H1 (cell line): Measurements from ENCODE around the gene PPY. TPM values are rescaled to one million over a fixed set of nuclear protein-coding genes. Genes with fewer than 3 reads are reported as not detected.

Experiments used
- CTCF ChIA-PET: fragments of 300-600 bp; sonication (Branson Sonifier 250); formaldehyde crosslinking; loops from one replicate; lab custom pipeline; 2021; ENCODE audit not compliant: partially characterized antibody; lab: Charles Lee
- POLR2A ChIA-PET: fragments of 300-600 bp; sonication (Branson Sonifier 250); formaldehyde crosslinking; loops from one replicate; lab custom pipeline; 2021; ENCODE audit warnings: inconsistent platforms; ENCODE audit not compliant: partially characterized antibody; lab: Charles Lee
- DNase-seq, 2 experiments: peaks; one replicate each; pipeline versions ENCODE4 v3.0.0 to v3.0.0-alpha.2; 2010 to 2022; ENCODE audit warnings: low spot score in 2 of 2, low read depth in 1 of 2, mixed read lengths in 1 of 2
- FAIRE-seq: peaks from 2 replicates; lab custom pipeline; 2011; peaks lifted over from hg19 to GRCh38; lab: Jason Lieb, UNC
- H2AFZ ChIP-seq: 2 replicates; pipeline ENCODE4 v1.8.1; 2012; ENCODE audit warnings: low read length, inconsistent platforms
- H2AK5ac ChIP-seq: 2 replicates; pipeline ENCODE4 v1.6.1; 2013; ENCODE audit warnings: low read depth, low read length
- H2BK120ac ChIP-seq: replicated peaks from 2 replicates; pipeline ENCODE3; 2013; ENCODE audit warnings: low read depth, low read length, inconsistent platforms
- H2BK12ac ChIP-seq: 2 replicates; pipeline ENCODE4 v1.6.1; 2013; ENCODE audit warnings: low read depth, low read length
- H2BK15ac ChIP-seq: 2 replicates; pipeline ENCODE4 v1.6.1; 2013; ENCODE audit warnings: low read length
- H2BK20ac ChIP-seq: 2 replicates; pipeline ENCODE4 v1.6.1; 2013; ENCODE audit warnings: low read length
- H2BK5ac ChIP-seq: 2 replicates; pipeline ENCODE4 v1.6.1; 2013; ENCODE audit warnings: low read depth, low read length
- H3K14ac ChIP-seq: 2 replicates; pipeline ENCODE4 v1.6.1; 2013; ENCODE audit warnings: inconsistent platforms; ENCODE audit not compliant: insufficient read length
- H3K18ac ChIP-seq: 2 replicates; pipeline ENCODE4 v1.6.1; 2013; ENCODE audit warnings: low read length; ENCODE audit errors: extremely low read depth
- H3K23ac ChIP-seq: 2 replicates; pipeline ENCODE4 v1.6.1; 2013; ENCODE audit warnings: inconsistent platforms; ENCODE audit not compliant: insufficient read length
- H3K23me2 ChIP-seq: 2 replicates; pipeline ENCODE4 v1.6.1; 2013; ENCODE audit warnings: low read depth, low read length
- H3K27ac ChIP-seq: 2 replicates; pipeline ENCODE4 v1.6.1; 2011; ENCODE audit warnings: low read depth, low read length, inconsistent platforms
- H3K27me3 ChIP-seq, 4 experiments: replicated peaks in 1 of 4; 1 replicate in 1 of 4; 2 replicates in 3 of 4; pipeline versions ENCODE4 v1.6.1 to v1.8.1; 2011 to 2013; ENCODE audit warnings: low read length in 3 of 4, mild to moderate bottlenecking in 3 of 4, inconsistent platforms in 2 of 4, mixed read lengths in 2 of 4, moderate library complexity in 1 of 4; ENCODE audit not compliant: control insufficient read depth in 3 of 4, insufficient read depth in 3 of 4; ENCODE audit errors: extremely low read depth in 1 of 4
- H3K36me3 ChIP-seq, 4 experiments: 2 replicates each; pipeline versions ENCODE4 v1.6.1 to v1.8.1; 2011 to 2013; ENCODE audit warnings: mild to moderate bottlenecking in 4 of 4, low read length in 3 of 4, moderate library complexity in 2 of 4, control low read depth in 1 of 4, inconsistent platforms in 1 of 4; ENCODE audit not compliant: insufficient read depth in 4 of 4, control insufficient read depth in 2 of 4
- H3K4ac ChIP-seq: replicated peaks from 2 replicates; pipeline ENCODE3; 2013; ENCODE audit warnings: low read length, low read depth, mixed read lengths, inconsistent platforms; ENCODE audit not compliant: insufficient read length
- H3K4me1 ChIP-seq, 4 experiments: replicated peaks in 1 of 4; 1 replicate in 1 of 4; 2 replicates in 3 of 4; pipeline versions ENCODE4 v1.6.1 to v1.8.1; 2011 to 2013; ENCODE audit warnings: low read length in 3 of 4, inconsistent platforms in 2 of 4, mixed read lengths in 1 of 4; ENCODE audit not compliant: insufficient read depth in 4 of 4, control insufficient read depth in 3 of 4
- H3K4me2 ChIP-seq, 2 experiments: 2 replicates each; pipeline versions ENCODE4 v1.6.1 to v1.8.1; 2011 to 2013; ENCODE audit warnings: low read depth in 2 of 2, low read length in 2 of 2, control low read depth in 1 of 2, inconsistent platforms in 1 of 2, mild to moderate bottlenecking in 1 of 2; ENCODE audit not compliant: insufficient read depth in 1 of 2
- H3K4me3 ChIP-seq, 4 experiments: fragments of 200-600, 300-600 bp in 1 of 4; sonication (generic), shearing (Covaris generic), sonication (Bioruptor Twin) in 1 of 4; 2 replicates each; pipeline versions ENCODE4 v1.5.1 to v1.8.1; 2011 to 2016; ENCODE audit warnings: low read length in 4 of 4, low read depth in 3 of 4, control low read depth in 2 of 4, inconsistent platforms in 2 of 4, mild to moderate bottlenecking in 2 of 4, mixed read lengths in 1 of 4, moderate library complexity in 1 of 4; ENCODE audit not compliant: insufficient read depth in 2 of 4; ENCODE audit errors: extremely low read depth in 1 of 4
- H3K56ac ChIP-seq: replicated peaks from 2 replicates; pipeline ENCODE3; 2013; ENCODE audit warnings: low read depth, mild to moderate bottlenecking, mixed read lengths, low read length, inconsistent platforms; ENCODE audit not compliant: insufficient read length
- H3K79me1 ChIP-seq: 2 replicates; pipeline ENCODE4 v1.6.1; 2013; ENCODE audit warnings: low read depth, low read length, control low read depth
- H3K79me2 ChIP-seq, 2 experiments: 2 replicates each; pipeline versions ENCODE4 v1.6.1 to v1.8.1; 2012 to 2013; ENCODE audit warnings: low read length in 2 of 2, mild to moderate bottlenecking in 2 of 2, inconsistent platforms in 1 of 2; ENCODE audit not compliant: insufficient read depth in 2 of 2, control insufficient read depth in 1 of 2
- H3K9ac ChIP-seq, 4 experiments: replicated peaks in 1 of 4; 1 replicate in 1 of 4; 2 replicates in 3 of 4; pipeline versions ENCODE4 v1.6.1 to v1.8.1; 2011 to 2013; ENCODE audit warnings: low read depth in 3 of 4, low read length in 3 of 4, control low read depth in 2 of 4, mild to moderate bottlenecking in 2 of 4, moderate library complexity in 2 of 4, inconsistent platforms in 1 of 4; ENCODE audit errors: extremely low read depth in 1 of 4
- H3K9me3 ChIP-seq, 2 experiments: 2 replicates each; pipeline versions ENCODE4 v1.6.1 to v1.8.1; 2012 to 2013; ENCODE audit warnings: mild to moderate bottlenecking in 2 of 2, moderate library complexity in 2 of 2, control low read depth in 1 of 2, inconsistent platforms in 1 of 2, low read depth in 1 of 2, low read length in 1 of 2, mixed read lengths in 1 of 2; ENCODE audit not compliant: insufficient read depth in 2 of 2
- H4K20me1 ChIP-seq, 2 experiments: replicated peaks in 1 of 2; 2 replicates each; pipeline versions ENCODE3 to v1.8.1; 2011 to 2013; ENCODE audit warnings: inconsistent platforms in 2 of 2, low read length in 2 of 2, mild to moderate bottlenecking in 1 of 2; ENCODE audit not compliant: insufficient read depth in 2 of 2, control insufficient read depth in 1 of 2
- H4K5ac ChIP-seq: 2 replicates; pipeline ENCODE4 v1.6.1; 2013; ENCODE audit warnings: low read length, low read depth, mixed read lengths, inconsistent platforms; ENCODE audit not compliant: insufficient read length
- H4K8ac ChIP-seq: 2 replicates; pipeline ENCODE4 v1.8.0; 2013; ENCODE audit warnings: mild to moderate bottlenecking, moderate library complexity, low read length, inconsistent platforms; ENCODE audit not compliant: insufficient read depth; ENCODE audit errors: extremely low read depth
- H4K91ac ChIP-seq: replicated peaks from 2 replicates; pipeline ENCODE3; 2013; ENCODE audit warnings: low read length, mixed read lengths, inconsistent platforms; ENCODE audit not compliant: insufficient read length
- BCL11A ChIP-seq, 2 experiments: IDR thresholded peaks; one replicate each; pipeline ENCODE4 v1.6.1; 2011; ENCODE audit warnings: low read depth in 2 of 2, low read length in 2 of 2, mild to moderate bottlenecking in 2 of 2
- EP300 ChIP-seq, 2 experiments: IDR thresholded peaks; 1 replicate in 1 of 2; 2 replicates in 1 of 2; pipeline ENCODE4 v1.6.1; 2011 to 2012; ENCODE audit warnings: low read depth in 2 of 2, low read length in 2 of 2, mild to moderate bottlenecking in 2 of 2, borderline replicate concordance in 1 of 2, inconsistent platforms in 1 of 2, moderate library complexity in 1 of 2
- FOSL1 ChIP-seq: IDR thresholded peaks from 2 replicates; pipeline ENCODE4 v1.6.1; 2011; ENCODE audit warnings: mild to moderate bottlenecking, low read depth, low read length, moderate library complexity; ENCODE audit not compliant: insufficient read depth
- KDM1A ChIP-seq: fragments of 200-600, 300-600 bp; sonication (generic); IDR thresholded peaks from 2 replicates; pipeline ENCODE4 v1.7.1; 2016; ENCODE audit warnings: mild to moderate bottlenecking, low read length, borderline replicate concordance
- POLR2A ChIP-seq, 2 experiments: IDR thresholded peaks; 1 replicate in 1 of 2; 2 replicates in 1 of 2; pipeline ENCODE4 v1.6.1; 2011; ENCODE audit warnings: low read depth in 2 of 2, low read length in 2 of 2, mild to moderate bottlenecking in 2 of 2; ENCODE audit errors: control extremely low read depth in 1 of 2
- RNF2 ChIP-seq: fragments of 200-900, 300-1000 bp; sonication (generic); IDR thresholded peaks from 2 replicates; pipeline ENCODE4 v1.7.1; 2016; ENCODE audit warnings: borderline replicate concordance, low read depth, mild to moderate bottlenecking, antibody characterized with exemption, low read length; ENCODE audit not compliant: poor library complexity, severe bottlenecking; ENCODE audit errors: missing control alignments
- WGBS, 2 experiments: shearing (Covaris generic) in 1 of 2; methylation state at CpG; one replicate each; pipeline versions ENCODE4 v1.1.6 to v1.1.7; 2013 to 2015; ENCODE audit warnings: low lambda C conversion rate in 2 of 2, mixed read lengths in 2 of 2, inconsistent platforms in 1 of 2, low coverage in 1 of 2, missing lambda C conversion rate in 1 of 2; ENCODE audit not compliant: insufficient replicate concordance in 2 of 2, insufficient coverage in 1 of 2, insufficient read length in 1 of 2; ENCODE audit errors: extremely low coverage in 1 of 2, missing lambda C conversion rate in 1 of 2; 5-methylcytosine and 5-hydroxymethylcytosine counted together
- long read RNA-seq, 2 experiments: library from RNA in 1 of 2; library from capped mRNA in 1 of 2; stranded (forward); transcript quantifications; one replicate each; pipeline ENCODE4 v2.0.0, GENCODE V29; 2021; ENCODE audit warnings: inconsistent platforms in 1 of 2
- polyA minus RNA-seq, 3 experiments: library from RNA; depleted of rRNA, polyadenylated mRNA; stranded (reverse); fragments of >200 nt; gene quantifications; 1 replicate in 2 of 3; 2 replicates in 1 of 3; pipeline ENCODE4 v1.2.3, GENCODE V29; 2011
- polyA plus RNA-seq, 7 experiments: library from polyadenylated mRNA; depleted of rRNA in 3 of 7; stranded (reverse) in 5 of 7; unstranded in 2 of 7; fragments of >200 nt in 5 of 7; fragments of 200-250 nt in 2 of 7; gene quantifications; 1 replicate in 5 of 7; 2 replicates in 1 of 7; 4 replicates in 1 of 7; pipeline versions ENCODE4 v1.2.1 to v1.2.3, GENCODE V29; 2011 to 2013; ENCODE audit warnings: missing spikeins in 2 of 7, mixed read lengths in 2 of 7
- total RNA-seq: library from RNA; stranded (reverse); fragmentation: NEBNext Ultra II Directional; extraction: Animal tissue kit (Norgen Biotek cat#: 25700); gene quantifications from 2 replicates; pipeline ENCODE4 v1.2.1, GENCODE V29; 2021
- TF ChIP-seq, protein P1 (sequence below): IDR thresholded peaks from 2 replicates; pipeline ENCODE4 v1.6.1; 2012; ENCODE audit warnings: low read length, inconsistent platforms

The PPY gene, protein sequence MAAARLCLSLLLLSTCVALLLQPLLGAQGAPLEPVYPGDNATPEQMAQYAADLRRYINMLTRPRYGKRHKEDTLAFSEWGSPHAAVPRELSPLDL
- total RNA-seq (not detected in 2 replicates), polyA plus RNA-seq (2011; rRNA removed) (0.26 TPM in 1 of 2 replicates, not detected in the other), polyA minus RNA-seq (2011; rRNA and poly(A)+ RNA removed) (not detected in 2 replicates)
- polyA plus RNA-seq (2011; cell fraction: cytosol; rRNA removed) = 0.31 TPM
- 0.51 TPM for polyA plus RNA-seq (2011; cell fraction: nucleus; rRNA removed)
- polyA plus RNA-seq (2012, experiment 1 of 2) = not detected in 4 replicates
- polyA plus RNA-seq (2012, experiment 2 of 2) = not detected
- 0.26 TPM for polyA plus RNA-seq (2013, experiment 1 of 2)
- polyA plus RNA-seq (2013, experiment 2 of 2) = 0.42 TPM
- polyA minus RNA-seq (2011; cell fraction: cytosol; rRNA and poly(A)+ RNA removed) = not detected
- not detected for polyA minus RNA-seq (2011; cell fraction: nucleus; rRNA and poly(A)+ RNA removed)
- long read RNA-seq, experiment 1 = 0 reads
- long read RNA-seq, experiment 2 = 0 reads

DNA sequence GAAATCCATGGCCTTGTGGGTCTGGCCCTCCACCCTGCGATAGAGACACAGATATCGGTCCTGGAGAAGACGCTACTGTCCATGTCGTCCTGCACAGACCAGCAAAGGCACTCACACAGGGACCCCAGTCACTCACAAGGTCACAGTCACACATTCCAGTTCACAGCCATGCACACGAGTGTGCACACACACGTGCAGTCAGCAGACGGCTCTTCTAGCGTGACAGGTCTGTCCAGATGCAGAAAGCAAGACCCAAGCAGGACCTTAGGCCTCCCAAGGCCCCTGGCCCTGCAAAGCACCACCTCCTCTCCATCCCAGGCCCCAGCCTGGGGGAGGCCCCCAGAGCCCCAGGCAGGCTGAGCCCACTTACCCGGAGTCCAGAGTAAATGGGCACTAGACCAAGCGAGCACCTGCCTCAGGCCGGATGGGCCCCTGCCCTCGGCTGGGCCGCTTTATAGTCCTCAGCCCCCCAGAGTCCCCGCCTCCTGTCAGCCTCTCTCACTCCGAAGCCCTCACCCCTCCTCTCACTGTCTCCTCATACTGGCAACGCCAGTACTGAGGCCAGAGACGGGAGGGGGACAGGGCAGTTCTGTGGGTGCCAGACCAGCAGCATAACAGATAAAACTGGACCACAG lies at the start of gene PPY:
TSS of gene PPY (minus strand) at position 426 of the 635 bp plus-strand sequence. CDS start 822 bp downstream, outside the sequence.
- Histone ChIP-seq H3K27ac (no peak within 1 kb of the TSS), H3K18ac (no peak within 1 kb of the TSS), H4K20me1 (no peaks in the 10 kb centered on the region), H3K4me2 (no peak within 1 kb of the TSS), H2BK20ac (no peak within 1 kb of the TSS), H3K56ac (no peak within 1 kb of the TSS), H4K8ac (peak within 1 kb of the TSS; percentile 7; the same call in 1 of the 2 replicates), H4K5ac (no peak within 1 kb of the TSS), H3K4me3 (no peak within 1 kb of the TSS), H2BK15ac (peak within 1 kb of the TSS; percentile 46), H3K14ac (no peak within 1 kb of the TSS), H3K9me3 (no peaks in the 10 kb centered on the region), H3K23ac (no peak within 1 kb of the TSS), H2BK5ac (0 out of 2 replicates have a peak within 1 kb of the TSS, but pooled peaks have one; percentile 69), H2BK12ac (peak within 1 kb of the TSS; percentile 62; the same call in 1 of the 2 replicates), H3K79me1 (no peaks in the 10 kb centered on the region), H2BK120ac (no peak within 1 kb of the TSS), H3K36me3 (no peaks in the 10 kb centered on the region), H3K4ac (peak within 1 kb of the TSS; percentile 21), H3K4me1 (peaks cover 0 to 8% (median 3%) of the 10 kb centered on the region in 4 experiments; a peak in 5 of 7 replicates), H3K9ac (no peak within 1 kb of the TSS), H3K23me2 (no peaks in the 10 kb centered on the region; the same call in 1 of the 2 replicates), H2AFZ (no peak within 1 kb of the TSS), H2AK5ac (no peak within 1 kb of the TSS), H3K79me2 (no peaks in the 10 kb centered on the region), H3K27me3 (peaks cover 1 to 26% (median 19%) of the 10 kb centered on the region in 4 experiments), H4K91ac (peak within 1 kb of the TSS; percentile 54)
- ChIA-PET CTCF (interaction anchor here (0.5 to 13.3 kb wide), 14 partner anchors 10 to 173 kb away, joined by 3 to 416 read pairs (median 7); partner anchors contain the start of genes MPP2 and NAGS), POLR2A (interaction anchor here (2.3 kb wide), 2 partner anchors 11 to 42 kb away, joined by 9 to 10 read pairs; partner anchors contain the start of gene PYY)
- no peak for DNase-seq
- WGBS, 2 experiments = 81% methylated on average over 17 of the region's 17 CpGs; no CpG with 5 or more reads in 1 of the 2 experiments
- FAIRE-seq = no peak
- TF ChIP-seq KDM1A (no peak), RNF2 (no peak), EP300 (IDR thresholded peaks at IDR 0.05; ENCODE audit: borderline replicate concordance in 1 of 2, low read depth in 2 of 2, low read length in 2 of 2) (no peak), FOSL1 (no peak), POLR2A (IDR thresholded peaks at IDR 0.05; ENCODE audit: control extremely low read depth in 1 of 2, low read depth in 2 of 2, low read length in 2 of 2) (no peak), BCL11A (IDR thresholded peaks at IDR 0.05; ENCODE audit: low read depth in 2 of 2, low read length in 2 of 2) (no peak)
- TF ChIP-seq, protein P1, sequence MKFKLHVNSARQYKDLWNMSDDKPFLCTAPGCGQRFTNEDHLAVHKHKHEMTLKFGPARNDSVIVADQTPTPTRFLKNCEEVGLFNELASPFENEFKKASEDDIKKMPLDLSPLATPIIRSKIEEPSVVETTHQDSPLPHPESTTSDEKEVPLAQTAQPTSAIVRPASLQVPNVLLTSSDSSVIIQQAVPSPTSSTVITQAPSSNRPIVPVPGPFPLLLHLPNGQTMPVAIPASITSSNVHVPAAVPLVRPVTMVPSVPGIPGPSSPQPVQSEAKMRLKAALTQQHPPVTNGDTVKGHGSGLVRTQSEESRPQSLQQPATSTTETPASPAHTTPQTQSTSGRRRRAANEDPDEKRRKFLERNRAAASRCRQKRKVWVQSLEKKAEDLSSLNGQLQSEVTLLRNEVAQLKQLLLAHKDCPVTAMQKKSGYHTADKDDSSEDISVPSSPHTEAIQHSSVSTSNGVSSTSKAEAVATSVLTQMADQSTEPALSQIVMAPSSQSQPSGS = no peak
